BJ (cell line): ENCODE measurements around the gene PTPRC. TPM values are rescaled to one million over a fixed set of nuclear protein-coding genes. Genes with fewer than 3 reads are reported as not detected.

Experiments used
- CTCF ChIA-PET: fragments of 350-600 bp; formaldehyde crosslinking; extraction: SDS; loops from one replicate; lab custom pipeline; 2021; ENCODE audit warnings: antibody characterized with exemption, inconsistent platforms; lab: Yijun Ruan, JAX
- POLR2A ChIA-PET: fragments of 300-600 bp; sonication (Branson Sonifier 250); formaldehyde crosslinking; extraction: SDS; loops from one replicate; lab custom pipeline; 2021; ENCODE audit warnings: antibody characterized with exemption; lab: Charles Lee
- DNase-seq: peaks from one replicate; pipeline ENCODE4 v3.0.0-alpha.2; 2011; ENCODE audit warnings: low read depth
- H3K27me3 ChIP-seq: 2 replicates; pipeline ENCODE4 v1.6.0; 2011; ENCODE audit warnings: low read length; ENCODE audit not compliant: control insufficient read depth, insufficient read depth
- H3K36me3 ChIP-seq: 2 replicates; pipeline ENCODE4 v1.5.1; 2011; ENCODE audit warnings: low read length; ENCODE audit not compliant: control insufficient read depth, insufficient read depth
- H3K4me3 ChIP-seq: 2 replicates; pipeline ENCODE4 v1.5.1; 2011; ENCODE audit warnings: low read depth, mild to moderate bottlenecking, control low read depth, low read length
- CTCF ChIP-seq: IDR thresholded peaks from 2 replicates; pipeline ENCODE4 v1.5.1; 2011; ENCODE audit warnings: low read depth, mild to moderate bottlenecking, control low read depth, inconsistent platforms, low read length, moderate library complexity; ENCODE audit not compliant: insufficient read depth
- polyA plus RNA-seq: library from polyadenylated mRNA; depleted of rRNA; stranded (reverse); fragments of >200 nt; gene quantifications from 2 replicates; pipeline ENCODE4 v1.2.3, GENCODE V29; 2011

Gene PTPRC
- polyA plus RNA-seq, 1 experiment = 0.22 TPM

GRCh38 chr1:198726455-198726854, 87.6 kb downstream of the PTPRC start:
- CTCF ChIA-PET = interaction anchor here (0.7 kb wide), 1 partner anchor 20 kb away, joined by 3 read pairs; no protein-coding TSS in a partner anchor
- no peak overlapping the region for H3K4me3 ChIP-seq
- TF ChIP-seq CTCF = no peak
- no peaks in the 10 kb centered on the region for H3K27me3 ChIP-seq
- POLR2A ChIA-PET = no interaction called here
- no peak for DNase-seq
- no peaks in the 10 kb centered on the region for H3K36me3 ChIP-seq

GRCh38 chr1:198729195-198729863, 90.5 kb downstream of the PTPRC start:
- no peaks in the 10 kb centered on the region for H3K27me3 ChIP-seq
- TF ChIP-seq CTCF = no peak
- H3K4me3 ChIP-seq = no peak overlapping the region
- no peak for DNase-seq
- no peaks in the 10 kb centered on the region for H3K36me3 ChIP-seq
- POLR2A ChIA-PET = interaction anchor here (0.5 kb wide), 1 partner anchor 100 kb away, joined by 4 read pairs; no protein-coding TSS in a partner anchor
- CTCF ChIA-PET = interaction anchor here (1.1 kb wide), 1 partner anchor 12 kb away, joined by 3 read pairs; no protein-coding TSS in a partner anchor

- Histone ChIP-seq H3K27me3 (no peaks in the 10 kb centered on the region), H3K4me3 (no peak overlapping the region), H3K36me3 (no peaks in the 10 kb centered on the region)
- ChIA-PET POLR2A (no interaction called here), CTCF (interaction anchor here (1.1 kb wide), 1 partner anchor 14 kb away, joined by 5 read pairs; no protein-coding TSS in a partner anchor)
- no peak for TF ChIP-seq CTCF
- no peak for DNase-seq
Observed at GRCh38 chr1:198730952-198731351, 92.1 kb downstream of the PTPRC start.

- CTCF ChIA-PET = no interaction called here
- Histone ChIP-seq H3K4me3 (no peak overlapping the region), H3K27me3 (no peaks in the 10 kb centered on the region), H3K36me3 (no peaks in the 10 kb centered on the region)
- POLR2A ChIA-PET = no interaction called here
- no peak for TF ChIP-seq CTCF
- DNase-seq = no peak
Observed at GRCh38 chr1:198734323-198735008, 95.6 kb downstream of the PTPRC start.

- H3K36me3 ChIP-seq = no peaks in the 10 kb centered on the region
- ChIA-PET POLR2A (interaction anchor here (0.6 kb wide), 1 partner anchor 484 kb away, joined by 3 read pairs; no protein-coding TSS in a partner anchor), CTCF (interaction anchor here (1.3 kb wide), 1 partner anchor 13 kb away, joined by 3 read pairs; no protein-coding TSS in a partner anchor)
- no peak for TF ChIP-seq CTCF
- H3K4me3 ChIP-seq = no peak overlapping the region
- H3K27me3 ChIP-seq = no peaks in the 10 kb centered on the region
- no peak for DNase-seq
Observed at GRCh38 chr1:198741744-198742143, 102.9 kb downstream of the PTPRC start.
